HepG2 (cell line): Measurements from ENCODE around the gene SF3B5. TPM values are rescaled to one million over a fixed set of nuclear protein-coding genes. Genes with fewer than 3 reads are reported as not detected.

Source experiments
- ATAC-seq: fragments of 200-7000 bp; cut with Tn5 transposase; 3 replicates; pipeline ENCODE4 v1.9.1; 2020; ENCODE audit warnings: mild to moderate bottlenecking, moderate library complexity
- BruUV-seq: library from RNA; stranded (reverse); fragments of 400-500 nt; replicated peaks from 2 replicates; lab custom pipeline; 2021; lab: Mats Ljungman, UMichigan
- CTCF ChIA-PET: fragments of 300-600 bp; formaldehyde crosslinking; extraction: SDS; loops from one replicate; lab custom pipeline; 2021; ENCODE audit warnings: low total read pairs, inconsistent platforms, low intra/inter-chr PET ratio; lab: Yijun Ruan, JAX
- POLR2A ChIA-PET: fragments of 350-600 bp; sonication (Branson Sonifier 250); formaldehyde crosslinking; loops from one replicate; lab custom pipeline; 2020; ENCODE audit warnings: antibody characterized with exemption, inconsistent platforms; lab: Yijun Ruan, JAX
- DNase-seq: peaks from one replicate; pipeline ENCODE4 v3.0.0-alpha.2; 2015; ENCODE audit warnings: low spot score
- FAIRE-seq: peaks from 3 replicates; lab custom pipeline; 2011; peaks lifted over from hg19 to GRCh38; lab: Jason Lieb, UNC
- H2AFZ ChIP-seq: one replicate; pipeline ENCODE4 v1.6.1; 2011; ENCODE audit warnings: low read length, inconsistent platforms
- H3K27ac ChIP-seq: fragments of 300-600 bp; 3 replicates; pipeline ENCODE4 v1.8.0; 2011; ENCODE audit warnings: mixed run types, mild to moderate bottlenecking, mixed read lengths, low read length, inconsistent platforms; ENCODE audit not compliant: insufficient read depth; ENCODE audit errors: extremely low read length
- H3K27me3 ChIP-seq, 2 experiments: fragments of 200-600 bp in 1 of 2; 2 replicates in 1 of 2; 3 replicates in 1 of 2; pipeline versions ENCODE4 v1.6.0 to v1.8.0; 2011; ENCODE audit warnings: low read length in 2 of 2, mild to moderate bottlenecking in 2 of 2, moderate library complexity in 2 of 2, inconsistent platforms in 1 of 2; ENCODE audit not compliant: insufficient read depth in 2 of 2, control insufficient read depth in 1 of 2
- H3K36me3 ChIP-seq, 2 experiments: fragments of 200-600 bp in 1 of 2; replicated peaks in 1 of 2; 2 replicates in 1 of 2; 3 replicates in 1 of 2; pipeline versions ENCODE4 v1.5.1 to v1.8.0; 2011; ENCODE audit warnings: low read length in 2 of 2, inconsistent platforms in 1 of 2; ENCODE audit not compliant: insufficient read depth in 2 of 2, control insufficient read depth in 1 of 2
- H3K4me1 ChIP-seq: 2 replicates; pipeline ENCODE4 v1.5.1; 2012; ENCODE audit warnings: low read length, inconsistent platforms; ENCODE audit not compliant: insufficient read depth
- H3K4me2 ChIP-seq: 2 replicates; pipeline ENCODE4 v1.6.0; 2011; ENCODE audit warnings: low read depth, low read length, inconsistent platforms
- H3K4me3 ChIP-seq, 3 experiments: fragments of 200-600 bp in 1 of 3; sonication (generic), shearing (Covaris generic) in 1 of 3; replicated peaks in 1 of 3; 2 replicates each; pipeline ENCODE4 v1.5.1; 2011 to 2016; ENCODE audit warnings: low read length in 3 of 3, inconsistent platforms in 2 of 3, low read depth in 2 of 3, mild to moderate bottlenecking in 2 of 3, control low read depth in 1 of 3, mixed read lengths in 1 of 3; ENCODE audit not compliant: insufficient read depth in 1 of 3
- H3K79me2 ChIP-seq: one replicate; pipeline ENCODE4 v1.6.1; 2011; ENCODE audit warnings: low read length, inconsistent platforms; ENCODE audit not compliant: insufficient read depth
- H3K9ac ChIP-seq: 2 replicates; pipeline ENCODE4 v1.6.0; 2011; ENCODE audit warnings: mild to moderate bottlenecking, low read depth, low read length, inconsistent platforms; ENCODE audit not compliant: insufficient read depth
- H3K9me3 ChIP-seq: 2 replicates; pipeline ENCODE4 v1.5.1; 2012; ENCODE audit warnings: mild to moderate bottlenecking, low read length
- H4K20me1 ChIP-seq: 2 replicates; pipeline ENCODE4 v1.6.0; 2011; ENCODE audit warnings: inconsistent platforms, mild to moderate bottlenecking, low read length, moderate library complexity; ENCODE audit not compliant: insufficient read depth
- ARNT2 ChIP-seq: sonication (generic); formaldehyde crosslinking; IDR thresholded peaks from 2 replicates; pipeline ENCODE4 v1.8.0; 2022; ENCODE audit warnings: mild to moderate bottlenecking, low read depth, missing genetic modification reagents, moderate library complexity
- MTA1 ChIP-seq: sonication (generic); formaldehyde crosslinking; IDR thresholded peaks from 2 replicates; pipeline ENCODE4 v1.4.0; 2020; ENCODE audit warnings: missing genetic modification reagents, mild to moderate bottlenecking, borderline replicate concordance
- PAX8 ChIP-seq: sonication (generic); formaldehyde crosslinking; IDR thresholded peaks from 2 replicates; pipeline ENCODE4 v1.8.0; 2022; ENCODE audit warnings: mild to moderate bottlenecking, missing genetic modification reagents, borderline replicate concordance
- TOPORS ChIP-seq: sonication (generic); formaldehyde crosslinking; IDR thresholded peaks from 2 replicates; pipeline ENCODE4 v1.8.0; 2023; ENCODE audit warnings: mild to moderate bottlenecking, missing genetic modification reagents
- ZBTB1 ChIP-seq: sonication (generic); formaldehyde crosslinking; IDR thresholded peaks from 2 replicates; pipeline ENCODE4 v1.4.0; 2020; ENCODE audit warnings: missing genetic modification reagents, borderline replicate concordance
- ZBTB20 ChIP-seq: sonication (generic); formaldehyde crosslinking; IDR thresholded peaks from 2 replicates; pipeline ENCODE4 v1.8.1; 2023; ENCODE audit warnings: missing genetic modification reagents, low read depth, mild to moderate bottlenecking, borderline replicate concordance
- ZNF253 ChIP-seq: sonication (generic); formaldehyde crosslinking; IDR thresholded peaks from 2 replicates; pipeline ENCODE4 v1.8.0; 2022; ENCODE audit warnings: mild to moderate bottlenecking, missing genetic modification reagents, borderline replicate concordance
- ZNF446 ChIP-seq: sonication (generic); formaldehyde crosslinking; IDR thresholded peaks from 2 replicates; pipeline ENCODE4 v1.5.0; 2020; ENCODE audit warnings: mild to moderate bottlenecking, missing genetic modification reagents
- ZNF652 ChIP-seq: IDR thresholded peaks from 2 replicates; pipeline ENCODE4 v1.6.1; 2016; ENCODE audit warnings: low read depth, borderline replicate concordance
- WGBS: methylation state at CpG from one replicate; pipeline ENCODE4 v1.1.6; 2017; ENCODE audit warnings: low lambda C conversion rate; 5-methylcytosine and 5-hydroxymethylcytosine counted together
- in situ Hi-C: cut with HindIII; loops from 2 replicates; pipeline ENCODE4 v1.10.0; 2017; ENCODE audit warnings: low pct_unique_long_range_greater_than_20kb; ENCODE audit not compliant: extremely low pct_ligation_motif_present
- intact Hi-C: fragments of 100-400 bp; cut with micrococcal nuclease; formaldehyde crosslinking; loops from one replicate; pipeline ENCODE4 v1.10.0; 2022; ENCODE audit not compliant: unreplicated experiment
- polyA plus RNA-seq, 8 experiments: library from polyadenylated mRNA; depleted of rRNA in 3 of 8; stranded (reverse) in 7 of 8; unstranded in 1 of 8; fragments of >200 nt; fragmentation: Illumina TruSeq in 4 of 8; extraction: Trizol in 4 of 8; gene quantifications; 2 replicates each; pipeline versions ENCODE4 v1.2.1 to v1.2.3, GENCODE V29; 2011 to 2016; ENCODE audit warnings: low read depth in 4 of 8, missing spikeins in 1 of 8, mixed read lengths in 1 of 8; ENCODE audit not compliant: insufficient read depth in 1 of 8
- total RNA-seq, 5 experiments: library from RNA; depleted of rRNA; stranded (reverse); fragments of >200 nt; fragmentation: Illumina TruSeq; extraction: Trizol; gene quantifications; 2 replicates each; pipeline ENCODE4 v1.2.3, GENCODE V29; 2016; ENCODE audit warnings: low read depth in 1 of 5
- TF ChIP-seq, protein P1 (sequence below): sonication (generic); formaldehyde crosslinking; IDR thresholded peaks from 2 replicates; pipeline ENCODE4 v1.5.0; 2020; ENCODE audit warnings: missing genetic modification reagents, mild to moderate bottlenecking, borderline replicate concordance
- TF ChIP-seq, protein P2 (sequence below): sonication (generic); formaldehyde crosslinking; IDR thresholded peaks from 2 replicates; pipeline ENCODE4 v1.8.1; 2023; ENCODE audit warnings: mild to moderate bottlenecking, moderate library complexity, missing genetic modification reagents
- TF ChIP-seq, protein P3 (sequence below): IDR thresholded peaks from 2 replicates; pipeline ENCODE4 v1.6.1; 2018; ENCODE audit warnings: missing genetic modification reagents, mild to moderate bottlenecking, missing compliant biosample characterization
- TF ChIP-seq, protein P4 (sequence below): sonication (generic); formaldehyde crosslinking; conservative IDR thresholded peaks from 2 replicates; pipeline ENCODE4 v1.8.1; 2023; ENCODE audit warnings: missing genetic modification reagents
- TF ChIP-seq, protein P5 (sequence below): sonication (generic); formaldehyde crosslinking; IDR thresholded peaks from 2 replicates; pipeline ENCODE4 v1.8.0; 2022; ENCODE audit warnings: missing genetic modification reagents, mild to moderate bottlenecking, borderline replicate concordance

Gene SF3B5
- total and polyA plus RNA-seq, 2 of the 13 experiments (the other 11 are each of a cell fraction or from before 2014, with no cell fraction given): 263 to 292 TPM

DNA sequence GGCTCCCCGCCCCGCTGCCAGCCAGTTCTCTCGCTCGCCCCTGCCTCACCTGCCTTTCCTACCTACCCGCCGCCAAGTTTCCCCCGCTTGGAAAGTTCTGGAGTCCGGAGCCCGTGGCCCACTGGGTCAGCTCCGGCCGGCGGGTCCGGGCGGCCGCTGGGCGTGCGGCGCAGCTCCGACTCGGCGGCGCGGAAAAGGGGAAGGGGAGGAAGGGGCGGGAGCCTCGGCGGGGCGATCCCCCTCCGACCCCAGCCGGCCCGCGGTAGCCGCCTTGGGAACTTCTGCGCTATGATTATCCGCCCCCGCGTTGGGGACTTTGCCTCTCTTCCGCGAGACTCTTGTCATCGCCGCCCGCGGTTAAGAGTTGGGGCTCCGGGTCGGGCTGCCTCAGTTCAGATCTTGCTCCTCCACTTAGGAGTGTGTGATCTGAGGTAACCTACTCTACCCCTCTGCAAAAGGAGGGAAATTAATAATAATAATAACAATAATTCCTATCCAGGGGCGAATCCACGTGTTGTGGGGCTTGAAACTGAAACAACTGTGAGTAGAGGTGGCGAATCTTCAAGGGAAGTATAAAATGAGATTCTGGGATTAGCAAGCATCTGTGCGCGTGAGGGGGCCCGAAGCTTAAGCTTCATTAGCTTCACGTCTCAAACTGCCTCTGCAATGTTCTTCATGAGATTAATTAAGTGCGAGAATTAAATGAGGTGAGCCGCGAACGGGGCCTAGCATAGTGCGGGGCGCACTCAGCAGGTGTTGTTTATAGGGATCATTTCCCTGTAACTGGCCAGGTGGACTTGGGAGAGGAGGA, 30.8 kb downstream of the SF3B5 start:
- Histone ChIP-seq H3K9ac (peak overlapping the region; percentile 35; the same call in 1 of the 2 replicates), H3K4me1 (peaks cover 14% of the 10 kb centered on the region), H3K9me3 (no peaks in the 10 kb centered on the region), H3K36me3 (no peaks in the 10 kb centered on the region), H3K79me2 (no peaks in the 10 kb centered on the region), H3K27me3 (peaks cover 0 to 52% of the 10 kb centered on the region in 2 experiments), H2AFZ (no peak overlapping the region), H4K20me1 (no peaks in the 10 kb centered on the region), H3K4me2 (peak overlapping the region; percentile 88), H3K4me3 (peak overlapping the region; percentile 59 to 73 (median 69)), H3K27ac (no peak overlapping the region)
- CTCF ChIA-PET: no interaction called here
- no TSS peak for BruUV-seq
- no peak for DNase-seq
- POLR2A ChIA-PET: no interaction called here
- WGBS: 28% methylated on average over 25 of the region's 57 CpGs
- in situ Hi-C loops: no loop called here
- FAIRE-seq: no peak
- peak; percentile 28 for ATAC-seq
- intact Hi-C loops: no loop called here
- TF ChIP-seq ZBTB1 (CRISPR knock-in tag): no peak
- TF ChIP-seq, protein P1, sequence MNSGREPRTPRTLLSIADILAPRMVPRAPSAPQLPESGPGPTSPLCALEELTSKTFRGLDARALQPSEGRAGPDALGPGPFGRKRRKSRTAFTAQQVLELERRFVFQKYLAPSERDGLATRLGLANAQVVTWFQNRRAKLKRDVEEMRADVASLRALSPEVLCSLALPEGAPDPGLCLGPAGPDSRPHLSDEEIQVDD (CRISPR knock-in tag): 0 out of 2 replicates have a peak, but pooled peaks have one; percentile 2
- TF ChIP-seq TOPORS (CRISPR knock-in tag): no peak
- TF ChIP-seq, protein P2, sequence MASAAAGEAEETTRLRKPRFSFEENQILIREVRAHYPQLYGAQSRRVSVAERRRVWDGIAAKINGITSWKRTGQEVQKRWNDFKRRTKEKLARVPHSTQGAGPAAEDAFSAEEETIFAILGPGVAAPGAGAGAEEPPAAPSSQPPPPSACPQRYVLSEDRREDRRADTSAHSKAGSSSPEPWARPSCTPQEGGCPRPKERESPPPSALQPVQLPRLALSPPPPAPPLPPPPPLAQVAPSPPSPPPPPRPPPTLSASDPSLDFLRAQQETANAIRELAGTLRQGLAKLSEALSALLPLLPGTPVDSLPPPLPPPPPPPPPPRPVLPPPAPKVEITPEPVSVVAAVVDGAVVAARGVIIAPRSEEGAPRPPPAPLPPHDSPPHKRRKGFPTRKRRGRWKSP (CRISPR knock-in tag): 0 out of 2 replicates have a peak, but pooled peaks have one; percentile 16
- 0 out of 2 replicates have a peak, but pooled peaks have one; percentile 25 for TF ChIP-seq ARNT2 (CRISPR knock-in tag)
- 0 out of 2 replicates have a peak, but pooled peaks have one; percentile 18 for TF ChIP-seq PAX8 (CRISPR knock-in tag)
- TF ChIP-seq ZNF652 (CRISPR knock-in tag): no peak
- TF ChIP-seq ZNF253 (CRISPR knock-in tag): 0 out of 2 replicates have a peak, but pooled peaks have one; percentile 18
- 0 out of 2 replicates have a peak, but pooled peaks have one; percentile 3 for TF ChIP-seq ZNF446 (CRISPR knock-in tag)
- TF ChIP-seq, protein P3, sequence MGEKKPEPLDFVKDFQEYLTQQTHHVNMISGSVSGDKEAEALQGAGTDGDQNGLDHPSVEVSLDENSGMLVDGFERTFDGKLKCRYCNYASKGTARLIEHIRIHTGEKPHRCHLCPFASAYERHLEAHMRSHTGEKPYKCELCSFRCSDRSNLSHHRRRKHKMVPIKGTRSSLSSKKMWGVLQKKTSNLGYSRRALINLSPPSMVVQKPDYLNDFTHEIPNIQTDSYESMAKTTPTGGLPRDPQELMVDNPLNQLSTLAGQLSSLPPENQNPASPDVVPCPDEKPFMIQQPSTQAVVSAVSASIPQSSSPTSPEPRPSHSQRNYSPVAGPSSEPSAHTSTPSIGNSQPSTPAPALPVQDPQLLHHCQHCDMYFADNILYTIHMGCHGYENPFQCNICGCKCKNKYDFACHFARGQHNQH: 0 out of 2 replicates have a peak, but pooled peaks have one; percentile 4
- TF ChIP-seq ZBTB20 (CRISPR knock-in tag): peak; percentile 6; the same call in 1 of the 2 replicates
- TF ChIP-seq, protein P4, sequence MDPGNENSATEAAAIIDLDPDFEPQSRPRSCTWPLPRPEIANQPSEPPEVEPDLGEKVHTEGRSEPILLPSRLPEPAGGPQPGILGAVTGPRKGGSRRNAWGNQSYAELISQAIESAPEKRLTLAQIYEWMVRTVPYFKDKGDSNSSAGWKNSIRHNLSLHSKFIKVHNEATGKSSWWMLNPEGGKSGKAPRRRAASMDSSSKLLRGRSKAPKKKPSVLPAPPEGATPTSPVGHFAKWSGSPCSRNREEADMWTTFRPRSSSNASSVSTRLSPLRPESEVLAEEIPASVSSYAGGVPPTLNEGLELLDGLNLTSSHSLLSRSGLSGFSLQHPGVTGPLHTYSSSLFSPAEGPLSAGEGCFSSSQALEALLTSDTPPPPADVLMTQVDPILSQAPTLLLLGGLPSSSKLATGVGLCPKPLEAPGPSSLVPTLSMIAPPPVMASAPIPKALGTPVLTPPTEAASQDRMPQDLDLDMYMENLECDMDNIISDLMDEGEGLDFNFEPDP: 0 out of 2 replicates have a peak, but pooled peaks have one; percentile 77
- TF ChIP-seq, protein P5, sequence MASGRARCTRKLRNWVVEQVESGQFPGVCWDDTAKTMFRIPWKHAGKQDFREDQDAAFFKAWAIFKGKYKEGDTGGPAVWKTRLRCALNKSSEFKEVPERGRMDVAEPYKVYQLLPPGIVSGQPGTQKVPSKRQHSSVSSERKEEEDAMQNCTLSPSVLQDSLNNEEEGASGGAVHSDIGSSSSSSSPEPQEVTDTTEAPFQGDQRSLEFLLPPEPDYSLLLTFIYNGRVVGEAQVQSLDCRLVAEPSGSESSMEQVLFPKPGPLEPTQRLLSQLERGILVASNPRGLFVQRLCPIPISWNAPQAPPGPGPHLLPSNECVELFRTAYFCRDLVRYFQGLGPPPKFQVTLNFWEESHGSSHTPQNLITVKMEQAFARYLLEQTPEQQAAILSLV (CRISPR knock-in tag): 0 out of 2 replicates have a peak, but pooled peaks have one; percentile 27
- TF ChIP-seq MTA1: 0 out of 2 replicates have a peak, but pooled peaks have one; percentile 14
